GM23248 (cell line): ENCODE results near the gene HIVEP3. TPM values are rescaled to one million over a fixed set of nuclear protein-coding genes. Genes with fewer than 3 reads are reported as not detected.

ENCODE experiments used
- DNase-seq: peaks from one replicate; pipeline ENCODE4 v3.0.0-alpha.2; 2015
- H2AFZ ChIP-seq: fragments of 200-600 bp; sonication (generic); 2 replicates; pipeline ENCODE4 v1.6.1; 2016; ENCODE audit warnings: antibody characterized with exemption
- H3F3A ChIP-seq: fragments of 200-600 bp; sonication (generic); 2 replicates; pipeline ENCODE4 v1.6.1; 2016; ENCODE audit warnings: mild to moderate bottlenecking, antibody characterized with exemption, mixed run types; ENCODE audit not compliant: insufficient read depth
- H3K27ac ChIP-seq: fragments of 200-600 bp; sonication (generic); 2 replicates; pipeline ENCODE4 v1.5.1; 2016; ENCODE audit warnings: mild to moderate bottlenecking
- H3K27me3 ChIP-seq: fragments of 200-600 bp; sonication (generic); replicated peaks from 2 replicates; pipeline ENCODE4 v1.6.1; 2016; ENCODE audit warnings: mild to moderate bottlenecking; ENCODE audit not compliant: insufficient read depth
- H3K36me3 ChIP-seq: fragments of 200-600 bp; sonication (generic); 2 replicates; pipeline ENCODE4 v1.6.1; 2016; ENCODE audit warnings: low read depth, mild to moderate bottlenecking
- H3K4me1 ChIP-seq: fragments of 200-600 bp; sonication (generic); 2 replicates; pipeline ENCODE4 v1.6.1; 2016; ENCODE audit warnings: mild to moderate bottlenecking; ENCODE audit not compliant: insufficient read depth
- H3K4me2 ChIP-seq: fragments of 200-600 bp; sonication (generic); one replicate; pipeline ENCODE4 v1.6.1; 2016; ENCODE audit warnings: mild to moderate bottlenecking; ENCODE audit not compliant: unreplicated experiment
- H3K4me3 ChIP-seq: fragments of 200-600 bp; sonication (generic); 2 replicates; pipeline ENCODE4 v1.5.1; 2016; ENCODE audit warnings: mild to moderate bottlenecking
- H3K79me2 ChIP-seq: fragments of 200-600 bp; sonication (generic); 2 replicates; pipeline ENCODE4 v1.6.1; 2016; ENCODE audit warnings: mild to moderate bottlenecking; ENCODE audit not compliant: insufficient read depth
- H3K9ac ChIP-seq: fragments of 200-600 bp; sonication (generic); 2 replicates; pipeline ENCODE4 v1.6.1; 2016; ENCODE audit warnings: mild to moderate bottlenecking
- H3K9me2 ChIP-seq: fragments of 200-600 bp; sonication (generic); 2 replicates; pipeline ENCODE4 v1.6.1; 2016; ENCODE audit warnings: mixed run types, mild to moderate bottlenecking, moderate library complexity; ENCODE audit not compliant: insufficient read depth
- H3K9me3 ChIP-seq: fragments of 200-600 bp; sonication (generic); one replicate; pipeline ENCODE4 v1.6.1; 2017; ENCODE audit warnings: low read depth
- H4K20me1 ChIP-seq: fragments of 200-600 bp; sonication (generic); 2 replicates; pipeline ENCODE4 v1.6.0; 2016; ENCODE audit not compliant: insufficient read depth
- EZH2 ChIP-seq: fragments of 200-600 bp; sonication (generic); IDR thresholded peaks from 2 replicates; pipeline ENCODE4 v1.6.1; 2018; ENCODE audit warnings: antibody characterized with exemption, mild to moderate bottlenecking; ENCODE audit not compliant: insufficient read depth, poor library complexity, severe bottlenecking
- EZH2phosphoT487 ChIP-seq: fragments of 200-600 bp; sonication (generic); IDR thresholded peaks from 2 replicates; pipeline ENCODE4 v1.6.1; 2018; ENCODE audit warnings: antibody characterized with exemption, moderate library complexity, mild to moderate bottlenecking, low read depth; ENCODE audit not compliant: insufficient read depth
- WGBS, 2 experiments: methylation state at CpG; one replicate each; pipeline ENCODE4 v1.1.6; 2015 to 2017; ENCODE audit warnings: low lambda C conversion rate in 2 of 2, low coverage in 1 of 2; ENCODE audit errors: missing lambda C conversion rate in 2 of 2; 5-methylcytosine and 5-hydroxymethylcytosine counted together
- in situ Hi-C: fragments of 300-500 bp; cut with MboI; formaldehyde crosslinking; loops from 2 replicates; pipeline ENCODE4 v1.15.0; 2020
- polyA plus RNA-seq: library from polyadenylated mRNA; unstranded; fragments of >200 nt; fragmentation: Nextera tagmentation; extraction: Ambion mirVana; gene quantifications from 2 replicates; pipeline ENCODE4 v1.2.1, GENCODE V29; 2016
- total RNA-seq: library from RNA; depleted of rRNA; stranded (reverse); fragments of >200 nt; shearing (Covaris generic); gene quantifications from 2 replicates; pipeline ENCODE4 v1.2.3, GENCODE V29; 2014

The HIVEP3 gene
- total and polyA plus RNA-seq, 2 experiments from 2014 or later: 1.7 to 7.2 TPM

GRCh38 chr1:41768583-41768982 lies 150.1 kb downstream of the HIVEP3 start:
- no peaks in the 10 kb centered on the region for H3K36me3 ChIP-seq
- no peak for DNase-seq
- H3K9me2 ChIP-seq: no peaks in the 10 kb centered on the region
- no peak overlapping the region for H2AFZ ChIP-seq
- TF ChIP-seq EZH2 (no peak), EZH2phosphoT487 (no peak)
- H3K9ac ChIP-seq: no peak overlapping the region
- H3K79me2 ChIP-seq: no peaks in the 10 kb centered on the region
- no peak overlapping the region for H3K4me2 ChIP-seq
- H3K4me3 ChIP-seq: no peak overlapping the region
- H4K20me1 ChIP-seq: no peaks in the 10 kb centered on the region
- peaks cover 20% of the 10 kb centered on the region for H3F3A ChIP-seq
- no peaks in the 10 kb centered on the region for H3K27me3 ChIP-seq
- no peak overlapping the region for H3K27ac ChIP-seq
- no peaks in the 10 kb centered on the region for H3K9me3 ChIP-seq
- peaks cover 15% of the 10 kb centered on the region for H3K4me1 ChIP-seq
- 61 to 62% methylated on average over 6 of the region's 6 CpGs for WGBS, 2 experiments
- in situ Hi-C loops: no loop called here

- Histone ChIP-seq H3K9me3 (no peaks in the 10 kb centered on the region), H3K4me3 (no peak overlapping the region), H3K27me3 (no peaks in the 10 kb centered on the region), H3K9me2 (no peaks in the 10 kb centered on the region), H4K20me1 (no peaks in the 10 kb centered on the region), H3K27ac (no peak overlapping the region), H2AFZ (no peak overlapping the region), H3K9ac (no peak overlapping the region), H3K4me1 (peaks cover 12% of the 10 kb centered on the region), H3K36me3 (no peaks in the 10 kb centered on the region), H3K79me2 (no peaks in the 10 kb centered on the region), H3K4me2 (no peak overlapping the region), H3F3A (peaks cover 14% of the 10 kb centered on the region)
- WGBS, 2 experiments: 45 to 46% methylated on average over 11 of the region's 11 CpGs
- in situ Hi-C loops: no loop called here
- TF ChIP-seq EZH2phosphoT487 (no peak), EZH2 (no peak)
- DNase-seq: peak; percentile 24
Measured at GRCh38 chr1:41767534-41768525, 150.9 kb downstream of the HIVEP3 start.

- TF ChIP-seq EZH2phosphoT487 (no peak), EZH2 (no peak)
- H4K20me1 ChIP-seq: no peaks in the 10 kb centered on the region
- no peak overlapping the region for H3K9ac ChIP-seq
- peaks cover 5% of the 10 kb centered on the region; the same call in 1 of the 2 replicates for H3K4me1 ChIP-seq
- no peak for DNase-seq
- no peaks in the 10 kb centered on the region for H3K9me3 ChIP-seq
- H3K27ac ChIP-seq: no peak overlapping the region
- no peak overlapping the region for H3K4me2 ChIP-seq
- H3K27me3 ChIP-seq: no peaks in the 10 kb centered on the region
- no peaks in the 10 kb centered on the region for H3K79me2 ChIP-seq
- H3K4me3 ChIP-seq: no peak overlapping the region
- in situ Hi-C loops: no loop called here
- H2AFZ ChIP-seq: no peak overlapping the region
- no peaks in the 10 kb centered on the region for H3K36me3 ChIP-seq
- no peaks in the 10 kb centered on the region for H3K9me2 ChIP-seq
- WGBS, 2 experiments: 100% methylated on average over 2 of the region's 2 CpGs
- 0 out of 2 replicates have a peak, but pooled peaks cover 4% of the 10 kb centered on the region for H3F3A ChIP-seq
Measured at GRCh38 chr1:41766546-41766945, 152.2 kb downstream of the HIVEP3 start.

GRCh38 chr1:41766041-41766440 lies 152.7 kb downstream of the HIVEP3 start:
- Histone ChIP-seq H3K4me1 (peaks cover under 1% of the 10 kb centered on the region; the same call in 1 of the 2 replicates), H3K4me2 (no peak overlapping the region), H3K27ac (no peak overlapping the region), H2AFZ (no peak overlapping the region), H3K9ac (no peak overlapping the region), H4K20me1 (no peaks in the 10 kb centered on the region), H3K9me2 (no peaks in the 10 kb centered on the region), H3F3A (0 out of 2 replicates have a peak, but pooled peaks cover 4% of the 10 kb centered on the region), H3K27me3 (no peaks in the 10 kb centered on the region), H3K36me3 (no peaks in the 10 kb centered on the region), H3K9me3 (no peaks in the 10 kb centered on the region), H3K79me2 (no peaks in the 10 kb centered on the region), H3K4me3 (no peak overlapping the region)
- no peak for TF ChIP-seq EZH2
- TF ChIP-seq EZH2phosphoT487: no peak
- in situ Hi-C loops: no loop called here
- DNase-seq: no peak
